Heart left ventricle (tissue), 13 donors: ENCODE data around the gene PXK.

ENCODE experiments used
- CTCF ChIP-seq, 12 donors: fragments of 200-600 bp; sonication (generic) in 4 of 12; IDR thresholded peaks; one replicate each; pipeline versions ENCODE4 v1.5.0 to v1.8.0; 2018 to 2022; ENCODE audit warnings: antibody characterized with exemption in 12 of 12, mild to moderate bottlenecking in 5 of 12
- POLR2A ChIP-seq, 2 donors: fragments of 450-650 bp; IDR thresholded peaks; one replicate each; pipeline ENCODE4 v1.6.1; 2017; ENCODE audit warnings: antibody characterized with exemption in 2 of 2, mild to moderate bottlenecking in 2 of 2, moderate library complexity in 2 of 2
- donor health status: ischemic (EF 13 %, LVEDD 7.1; RV severe dilation, severe dysfunction).
- donor health status: DM: no; HTN: yes; CAD: no.
- donor health status: DM: no; HTN: no; CAD: no.
- donor health status: ischemic (EF 25% LVEDD 6.9; RV normal size, moderate dysfunction).
- donor health status: ischemic (EF 25% LVEDD 5.7; RV mildly dilated, moderate dysfunction).
- donor health status: ischemic (EF 35%, LVEDD 5.7; RV mildly dilated, moderate dysfunction).
- donor health status: nonischemic (EF 11% LVEDD 7.7; RV severe dilation, severe dysfunction).
- donor health status: DM: yes; HTN: yes; CAD: no.
- donor health status: PGD.
- donor health status: ischemic (EF 29% LVEDD 5.4; RV normal size, mild dysfunction).
- donor health status: nonischemic (EF 23%, LVEDD 6.1; RV moderate dilation, normal function).

DNA sequence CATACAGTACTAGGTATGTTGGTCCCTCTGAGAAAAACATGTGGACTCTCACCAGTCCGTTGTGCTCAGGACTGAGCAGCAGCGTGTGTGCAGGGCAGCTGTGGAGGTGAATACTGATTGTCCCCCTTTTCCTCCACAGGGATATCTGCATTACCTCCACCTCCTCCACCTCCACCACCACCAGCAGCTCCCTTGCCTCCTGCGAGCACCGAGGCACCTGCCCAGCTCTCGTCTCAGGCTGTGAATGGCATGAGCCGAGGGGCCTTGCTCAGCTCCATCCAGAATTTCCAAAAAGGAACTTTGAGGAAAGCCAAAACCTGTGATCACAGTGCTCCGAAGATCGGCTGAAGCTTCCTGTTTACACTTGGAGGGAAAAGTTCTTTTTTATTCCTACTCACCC is 91.9 kb downstream of the PXK start:
- TF ChIP-seq CTCF (IDR thresholded peaks at IDR 0.05): no peak
- no peak for TF ChIP-seq POLR2A (IDR thresholded peaks at IDR 0.05)
